ENCODE data around the gene SLC16A14. TPM values are rescaled to one million over a fixed set of nuclear protein-coding genes. Genes with fewer than 3 reads are reported as not detected.

The SLC16A14 gene
- total RNA-seq, 1 donor from 2014 or later, result 5.4 TPM

Other genes starting within 250 kb of the SLC16A14 start
- 180 TPM for gene TRIP12, start 146.9 kb downstream of the SLC16A14 start, total RNA-seq
- 0.62 TPM for gene FBXO36, start 146.4 kb downstream of the SLC16A14 start, total RNA-seq
- gene SP110, start 151.1 kb upstream of the SLC16A14 start, total RNA-seq, result 9.8 TPM
- 0.32 TPM for gene SP140, start 156.8 kb upstream of the SLC16A14 start, total RNA-seq

Data from Right ventricle myocardium inferior (tissue), 1 donor.